Neural progenitor cell (in vitro differentiated cells): ENCODE results near the gene TEAD2. TPM values are rescaled to one million over a fixed set of nuclear protein-coding genes. Genes with fewer than 3 reads are reported as not detected.

ENCODE experiments used
- DNase-seq: peaks from one replicate; pipeline ENCODE4 v3.0.0-alpha.2; 2016; ENCODE audit warnings: low spot score
- H2AFZ ChIP-seq: fragments of 200-600 bp; sonication (generic); replicated peaks from 2 replicates; pipeline ENCODE4 v1.6.1; 2016; ENCODE audit warnings: antibody characterized with exemption
- H3F3A ChIP-seq: fragments of 200-600 bp; sonication (generic); 2 replicates; pipeline ENCODE4 v1.6.1; 2016; ENCODE audit warnings: antibody characterized with exemption, low read depth
- H3K27ac ChIP-seq: fragments of 200-600 bp; sonication (generic); 2 replicates; pipeline ENCODE4 v1.5.1; 2016; ENCODE audit warnings: mild to moderate bottlenecking
- H3K27me3 ChIP-seq: fragments of 200-600 bp; sonication (generic); 2 replicates; pipeline ENCODE4 v1.6.1; 2016; ENCODE audit warnings: mild to moderate bottlenecking, moderate library complexity
- H3K36me3 ChIP-seq: fragments of 200-600 bp; sonication (generic); 2 replicates; pipeline ENCODE4 v1.5.1; 2016
- H3K4me1 ChIP-seq: fragments of 200-600 bp; sonication (generic); 2 replicates; pipeline ENCODE4 v1.6.1; 2016; ENCODE audit warnings: mixed run types
- H3K4me2 ChIP-seq: fragments of 200-600 bp; sonication (generic); 2 replicates; pipeline ENCODE4 v1.6.1; 2016
- H3K4me3 ChIP-seq: fragments of 200-600 bp; sonication (generic); 2 replicates; pipeline ENCODE4 v1.5.1; 2016
- H3K79me2 ChIP-seq: fragments of 200-600 bp; sonication (generic); 2 replicates; pipeline ENCODE4 v1.6.1; 2016; ENCODE audit warnings: low read depth
- H3K9ac ChIP-seq: fragments of 200-600 bp; sonication (generic); 2 replicates; pipeline ENCODE4 v1.6.1; 2016
- H3K9me3 ChIP-seq: fragments of 200-600 bp; sonication (generic); 2 replicates; pipeline ENCODE4 v1.5.1; 2016; ENCODE audit warnings: low read depth
- H4K20me1 ChIP-seq: fragments of 200-600 bp; sonication (generic); 2 replicates; pipeline ENCODE4 v1.6.1; 2016; ENCODE audit warnings: low read depth
- H3K27ac Mint-ChIP-seq: 3 replicates; pipeline ENCODE4 v1.8.0; 2021; ENCODE audit warnings: mixed read lengths
- H3K27me3 Mint-ChIP-seq: 2 replicates; pipeline ENCODE4 v1.8.0; 2022; ENCODE audit warnings: low read depth, mild to moderate bottlenecking, inconsistent platforms, moderate library complexity, mixed read lengths; ENCODE audit not compliant: insufficient read depth
- H3K36me3 Mint-ChIP-seq: 3 replicates; pipeline ENCODE4 v1.8.0; 2021; ENCODE audit warnings: mixed read lengths
- H3K4me1 Mint-ChIP-seq: 3 replicates; pipeline ENCODE4 v1.8.0; 2021; ENCODE audit warnings: mixed read lengths
- H3K4me3 Mint-ChIP-seq: 3 replicates; pipeline ENCODE4 v1.8.0; 2021; ENCODE audit warnings: mild to moderate bottlenecking, moderate library complexity, mixed read lengths
- H3K9me3 Mint-ChIP-seq: 3 replicates; pipeline ENCODE4 v1.8.0; 2020; ENCODE audit warnings: mixed read lengths
- EZH2 ChIP-seq: fragments of 200-600 bp; sonication (generic); IDR thresholded peaks from 2 replicates; pipeline ENCODE4 v1.6.1; 2017; ENCODE audit warnings: antibody characterized with exemption, mild to moderate bottlenecking, moderate library complexity
- EZH2phosphoT487 ChIP-seq: fragments of 200-600 bp; sonication (generic); IDR thresholded peaks from 2 replicates; pipeline ENCODE4 v1.6.1; 2017; ENCODE audit warnings: antibody characterized with exemption
- total RNA-seq: library from RNA; depleted of rRNA; stranded (reverse); fragments of >200 nt; gene quantifications from 2 replicates; pipeline ENCODE4 v1.2.3, GENCODE V29; 2015; ENCODE audit warnings: low replicate concordance
- TF ChIP-seq, protein P1 (sequence below): fragments of 200-600 bp; sonication (generic); IDR thresholded peaks from 2 replicates; pipeline ENCODE4 v1.5.1; 2017; ENCODE audit warnings: antibody characterized with exemption, mild to moderate bottlenecking

TEAD2 gene
- total RNA-seq, 1 donor from 2014 or later: 125 TPM

- Histone ChIP-seq H2AFZ (no peak overlapping the region), H3K9me3 (no peaks in the 10 kb centered on the region), H3K4me3 (peak overlapping the region; percentile 30), H3K9ac (no peak overlapping the region), H3K79me2 (peaks cover 40% of the 10 kb centered on the region), H3K36me3 (peaks cover 4% of the 10 kb centered on the region), H3K27ac (no peak overlapping the region), H4K20me1 (no peaks in the 10 kb centered on the region), H3K27me3 (no peaks in the 10 kb centered on the region), H3F3A (peaks cover 27% of the 10 kb centered on the region), H3K4me1 (peaks cover 16% of the 10 kb centered on the region), H3K4me2 (peak overlapping the region; percentile 45)
- no peak for DNase-seq
- H3K4me3 Mint-ChIP-seq: peak overlapping the region; percentile 21
- peaks cover 6% of the 10 kb centered on the region for H3K36me3 Mint-ChIP-seq
- H3K27ac Mint-ChIP-seq: no peak overlapping the region
- H3K9me3 Mint-ChIP-seq: no peaks in the 10 kb centered on the region
- H3K27me3 Mint-ChIP-seq: peaks cover 7% of the 10 kb centered on the region
- H3K4me1 Mint-ChIP-seq: peaks cover 14% of the 10 kb centered on the region
- no peak for TF ChIP-seq EZH2
These were observed 2.0 kb upstream of the TEAD2 start for GRCh38 chr19:49364083-49364737.

- H3K4me3 ChIP-seq: peak within 1 kb of the TSS; percentile 76
- Mint-ChIP-seq H3K4me1 (peaks cover 16% of the 10 kb centered on the region), H3K27me3 (peaks cover 7% of the 10 kb centered on the region), H3K36me3 (peaks cover 8% of the 10 kb centered on the region), H3K9me3 (no peaks in the 10 kb centered on the region), H3K27ac (no peak within 1 kb of the TSS), H3K4me3 (peak within 1 kb of the TSS; percentile 21)
- peaks cover 6% of the 10 kb centered on the region for H3K36me3 ChIP-seq
- no peak within 1 kb of the TSS for H2AFZ ChIP-seq
- peak within 1 kb of the TSS; percentile 90 for H3K9ac ChIP-seq
- H3K4me1 ChIP-seq: peaks cover 16% of the 10 kb centered on the region
- peak within 1 kb of the TSS; percentile 95 for H3K4me2 ChIP-seq
- TF ChIP-seq, protein P1, sequence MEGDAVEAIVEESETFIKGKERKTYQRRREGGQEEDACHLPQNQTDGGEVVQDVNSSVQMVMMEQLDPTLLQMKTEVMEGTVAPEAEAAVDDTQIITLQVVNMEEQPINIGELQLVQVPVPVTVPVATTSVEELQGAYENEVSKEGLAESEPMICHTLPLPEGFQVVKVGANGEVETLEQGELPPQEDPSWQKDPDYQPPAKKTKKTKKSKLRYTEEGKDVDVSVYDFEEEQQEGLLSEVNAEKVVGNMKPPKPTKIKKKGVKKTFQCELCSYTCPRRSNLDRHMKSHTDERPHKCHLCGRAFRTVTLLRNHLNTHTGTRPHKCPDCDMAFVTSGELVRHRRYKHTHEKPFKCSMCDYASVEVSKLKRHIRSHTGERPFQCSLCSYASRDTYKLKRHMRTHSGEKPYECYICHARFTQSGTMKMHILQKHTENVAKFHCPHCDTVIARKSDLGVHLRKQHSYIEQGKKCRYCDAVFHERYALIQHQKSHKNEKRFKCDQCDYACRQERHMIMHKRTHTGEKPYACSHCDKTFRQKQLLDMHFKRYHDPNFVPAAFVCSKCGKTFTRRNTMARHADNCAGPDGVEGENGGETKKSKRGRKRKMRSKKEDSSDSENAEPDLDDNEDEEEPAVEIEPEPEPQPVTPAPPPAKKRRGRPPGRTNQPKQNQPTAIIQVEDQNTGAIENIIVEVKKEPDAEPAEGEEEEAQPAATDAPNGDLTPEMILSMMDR: peak; percentile 48
- TF ChIP-seq EZH2phosphoT487: no peak
- H3K27me3 ChIP-seq: no peaks in the 10 kb centered on the region
- peaks cover 47% of the 10 kb centered on the region for H3K79me2 ChIP-seq
- H3K27ac ChIP-seq: no peak within 1 kb of the TSS
- no peaks in the 10 kb centered on the region for H3K9me3 ChIP-seq
- DNase-seq: peak; percentile 100
- peaks cover 27% of the 10 kb centered on the region for H3F3A ChIP-seq
- H4K20me1 ChIP-seq: no peaks in the 10 kb centered on the region
These were observed 1.3 kb upstream of the TEAD2 start, which contains the start of gene DKKL1 for GRCh38 chr19:49363268-49364082. DKKL1 (plus strand) TSS chr19:49363877; CDS start chr19:49363999, 122 bp downstream.

DNA sequence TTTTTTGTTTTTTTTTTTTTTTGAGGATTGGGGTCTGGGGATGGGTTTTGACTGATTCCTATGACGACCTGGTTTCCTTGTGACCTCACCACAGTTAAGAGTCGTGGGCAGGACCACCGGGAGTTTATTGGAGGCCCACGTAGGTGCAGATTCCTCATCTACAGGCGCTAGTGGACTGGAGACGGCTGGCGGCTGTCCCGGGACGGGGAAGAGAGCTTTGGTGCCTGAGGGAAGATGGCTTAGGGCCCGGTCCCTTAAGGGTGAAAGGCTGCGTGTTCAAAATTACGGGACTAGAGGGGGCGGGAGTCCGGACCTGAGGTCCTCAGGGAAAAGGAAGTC lies 682 bp upstream of the TEAD2 start:
- H3K27ac Mint-ChIP-seq: no peak overlapping the region
- peaks cover 16% of the 10 kb centered on the region for H3K4me1 ChIP-seq
- DNase-seq: no peak
- peaks cover 16% of the 10 kb centered on the region for H3K4me1 Mint-ChIP-seq
- H3K36me3 Mint-ChIP-seq: peaks cover 11% of the 10 kb centered on the region
- peaks cover 10% of the 10 kb centered on the region for H3K27me3 Mint-ChIP-seq
- peak overlapping the region; percentile 76 for H3K4me3 ChIP-seq
- H3F3A ChIP-seq: peaks cover 27% of the 10 kb centered on the region
- H3K9me3 Mint-ChIP-seq: no peaks in the 10 kb centered on the region
- peak overlapping the region; percentile 90 for H3K9ac ChIP-seq
- TF ChIP-seq EZH2 (no peak), EZH2phosphoT487 (no peak)
- TF ChIP-seq, protein P1: no peak
- H3K4me3 Mint-ChIP-seq: no peak overlapping the region
- no peak overlapping the region for H3K27ac ChIP-seq
- peaks cover 53% of the 10 kb centered on the region for H3K79me2 ChIP-seq
- H3K9me3 ChIP-seq: no peaks in the 10 kb centered on the region
- H3K36me3 ChIP-seq: peaks cover 6% of the 10 kb centered on the region
- H3K27me3 ChIP-seq: no peaks in the 10 kb centered on the region
- peak overlapping the region; percentile 95 for H3K4me2 ChIP-seq
- peaks cover under 1% of the 10 kb centered on the region for H4K20me1 ChIP-seq
- H2AFZ ChIP-seq: no peak overlapping the region
